ENCODE data around the gene RTN1. TPM values are rescaled to one million over a fixed set of nuclear protein-coding genes. Genes with fewer than 3 reads are reported as not detected.
"Not testable (repeated sequence)": the region's sequence is repeated elsewhere in the genome, so short reads cannot be mapped to it uniquely, and the experiment has no call there.

RTN1 gene
- total and polyA plus RNA-seq, 2 donors = 1.6 to 1.9 TPM

- Histone ChIP-seq H3K27ac (ENCODE audit: low read depth in 1 of 2, low read length in 1 of 2) (no peak overlapping the region), H3K4me3 (ENCODE audit: low read length in 2 of 2) (no peak overlapping the region), H3K4me1 (ENCODE audit: control insufficient read depth in 2 of 2, insufficient read depth in 2 of 2, low read length in 2 of 2) (no peaks in the 10 kb centered on the region), H3K9me3 (ENCODE audit: control insufficient read depth in 2 of 2, insufficient read depth in 1 of 2, low read length in 1 of 2) (no peaks in the 10 kb centered on the region), H3K27me3 (ENCODE audit: control insufficient read depth in 2 of 2, insufficient read depth in 1 of 2, low read length in 1 of 2) (no peaks in the 10 kb centered on the region), H3K36me3 (ENCODE audit: control insufficient read depth in 2 of 2, insufficient read depth in 2 of 2, low read length in 1 of 2) (no peaks in the 10 kb centered on the region)
- DNase-seq (ENCODE audit: low read depth in 6 of 9, low spot score in 9 of 9) = no peak
Measured at GRCh38 chr14:59679872-59680271, 190.7 kb downstream of the RTN1 start.

- H3K36me3 ChIP-seq (ENCODE audit: control insufficient read depth in 2 of 2, insufficient read depth in 2 of 2, low read length in 1 of 2) = no peaks in the 10 kb centered on the region
- WGBS = 96% methylated on average over 2 of the region's 2 CpGs
- no peak overlapping the region for H3K27ac ChIP-seq (ENCODE audit: low read depth in 1 of 2, low read length in 1 of 2)
- H3K4me1 ChIP-seq (ENCODE audit: control insufficient read depth in 2 of 2, insufficient read depth in 2 of 2, low read length in 2 of 2) = no peaks in the 10 kb centered on the region
- H3K27me3 ChIP-seq (ENCODE audit: control insufficient read depth in 2 of 2, insufficient read depth in 1 of 2, low read length in 1 of 2) = no peaks in the 10 kb centered on the region
- H3K9me3 ChIP-seq (ENCODE audit: control insufficient read depth in 2 of 2, insufficient read depth in 1 of 2, low read length in 1 of 2) = peaks cover 0 to 3% of the 10 kb centered on the region in 2 donors
- H3K4me3 ChIP-seq (ENCODE audit: low read length in 2 of 2) = no peak overlapping the region
- no peak for DNase-seq (ENCODE audit: low read depth in 6 of 9, low spot score in 9 of 9)
Measured at GRCh38 chr14:59678352-59678751, 192.2 kb downstream of the RTN1 start.

DNA sequence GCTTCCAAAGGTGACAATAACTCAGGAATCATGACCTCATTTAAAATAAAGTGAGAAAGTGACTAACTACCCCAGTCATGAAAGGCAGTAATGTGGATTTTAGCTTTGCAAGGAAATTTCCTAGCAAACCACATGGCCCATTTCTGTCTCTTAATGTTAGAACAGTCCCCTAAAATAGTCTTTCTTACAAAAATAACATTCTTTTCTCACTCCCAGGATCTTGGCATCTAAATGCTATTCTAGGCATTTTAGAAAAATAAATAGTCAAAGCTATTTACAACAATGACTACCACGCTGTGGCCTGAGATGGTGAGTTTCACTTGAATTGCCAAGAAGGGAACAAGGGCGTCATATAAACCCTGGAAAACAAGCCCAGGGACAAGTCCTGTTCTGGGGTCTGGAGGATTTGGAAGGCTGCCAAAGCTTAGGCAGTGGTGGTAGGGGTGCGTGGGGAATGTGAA, 192.8 kb downstream of the RTN1 start:
- no peak overlapping the region for H3K4me3 ChIP-seq (ENCODE audit: low read length in 2 of 2)
- WGBS = 92% methylated on average over 3 of the region's 3 CpGs
- DNase-seq (ENCODE audit: low read depth in 6 of 9, low spot score in 9 of 9) = no peak
- no peaks in the 10 kb centered on the region for H3K36me3 ChIP-seq (ENCODE audit: control insufficient read depth in 2 of 2, insufficient read depth in 2 of 2, low read length in 1 of 2)
- no peaks in the 10 kb centered on the region for H3K27me3 ChIP-seq (ENCODE audit: control insufficient read depth in 2 of 2, insufficient read depth in 1 of 2, low read length in 1 of 2)
- peaks cover 0 to 7% of the 10 kb centered on the region in 2 donors for H3K9me3 ChIP-seq (ENCODE audit: control insufficient read depth in 2 of 2, insufficient read depth in 1 of 2, low read length in 1 of 2)
- no peak overlapping the region for H3K27ac ChIP-seq (ENCODE audit: low read depth in 1 of 2, low read length in 1 of 2)
- no peaks in the 10 kb centered on the region for H3K4me1 ChIP-seq (ENCODE audit: control insufficient read depth in 2 of 2, insufficient read depth in 2 of 2, low read length in 2 of 2)

GRCh38 chr14:59675394-59675793, 195.2 kb downstream of the RTN1 start:
- 96% methylated on average over 1 of the region's 1 CpG for WGBS
- H3K9me3 ChIP-seq (ENCODE audit: control insufficient read depth in 2 of 2, insufficient read depth in 1 of 2, low read length in 1 of 2) = peaks cover 0 to 7% of the 10 kb centered on the region in 2 donors
- no peaks in the 10 kb centered on the region for H3K36me3 ChIP-seq (ENCODE audit: control insufficient read depth in 2 of 2, insufficient read depth in 2 of 2, low read length in 1 of 2)
- H3K27me3 ChIP-seq (ENCODE audit: control insufficient read depth in 2 of 2, insufficient read depth in 1 of 2, low read length in 1 of 2) = no peaks in the 10 kb centered on the region
- DNase-seq (ENCODE audit: low read depth in 6 of 9, low spot score in 9 of 9) = no peak
- no peak overlapping the region for H3K27ac ChIP-seq (ENCODE audit: low read depth in 1 of 2, low read length in 1 of 2)
- H3K4me3 ChIP-seq (ENCODE audit: low read length in 2 of 2) = no peak overlapping the region
- no peaks in the 10 kb centered on the region for H3K4me1 ChIP-seq (ENCODE audit: control insufficient read depth in 2 of 2, insufficient read depth in 2 of 2, low read length in 2 of 2)

DNA sequence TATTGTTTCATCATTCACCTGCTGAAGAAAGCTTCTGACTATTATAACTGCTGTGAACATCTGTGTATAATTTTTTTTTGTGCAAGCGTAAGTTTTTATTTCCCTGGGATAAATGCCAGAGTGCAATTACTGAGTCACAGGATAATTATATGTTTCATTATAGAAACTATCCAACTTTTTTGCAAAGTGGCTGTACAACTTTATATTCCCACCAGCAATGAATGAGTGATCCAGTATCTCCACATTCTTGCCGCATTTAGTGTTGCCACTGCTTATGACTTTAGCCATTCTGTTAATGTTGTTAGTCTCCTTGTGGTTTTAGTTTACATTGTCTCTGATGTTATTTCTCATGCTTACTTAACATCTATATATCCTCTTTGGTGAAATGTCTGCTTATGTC, 205.8 kb downstream of the RTN1 start:
- Histone ChIP-seq H3K4me3 (ENCODE audit: low read length in 2 of 2) (no peak overlapping the region), H3K36me3 (ENCODE audit: control insufficient read depth in 2 of 2, insufficient read depth in 2 of 2, low read length in 1 of 2) (no peaks in the 10 kb centered on the region), H3K27me3 (ENCODE audit: control insufficient read depth in 2 of 2, insufficient read depth in 1 of 2, low read length in 1 of 2) (no peaks in the 10 kb centered on the region), H3K27ac (ENCODE audit: low read depth in 1 of 2, low read length in 1 of 2) (no peak overlapping the region), H3K9me3 (ENCODE audit: control insufficient read depth in 2 of 2, insufficient read depth in 1 of 2, low read length in 1 of 2) (no peaks in the 10 kb centered on the region), H3K4me1 (ENCODE audit: control insufficient read depth in 2 of 2, insufficient read depth in 2 of 2, low read length in 2 of 2) (no peaks in the 10 kb centered on the region)
- WGBS = 97% methylated on average over 2 of the region's 2 CpGs
- DNase-seq (ENCODE audit: low read depth in 6 of 9, low spot score in 9 of 9) = no peak

GRCh38 chr14:59657769-59658168, 212.8 kb downstream of the RTN1 start:
- Histone ChIP-seq H3K27ac (ENCODE audit: low read depth in 1 of 2, low read length in 1 of 2) (no peak overlapping the region), H3K27me3 (ENCODE audit: control insufficient read depth in 2 of 2, insufficient read depth in 1 of 2, low read length in 1 of 2) (no peaks in the 10 kb centered on the region), H3K36me3 (ENCODE audit: control insufficient read depth in 2 of 2, insufficient read depth in 2 of 2, low read length in 1 of 2) (no peaks in the 10 kb centered on the region), H3K4me3 (ENCODE audit: low read length in 2 of 2) (no peak overlapping the region), H3K4me1 (ENCODE audit: control insufficient read depth in 2 of 2, insufficient read depth in 2 of 2, low read length in 2 of 2) (no peaks in the 10 kb centered on the region), H3K9me3 (ENCODE audit: control insufficient read depth in 2 of 2, insufficient read depth in 1 of 2, low read length in 1 of 2) (no peaks in the 10 kb centered on the region)
- WGBS = 75% methylated on average over 7 of the region's 7 CpGs
- no peak for DNase-seq (ENCODE audit: low read depth in 6 of 9, low spot score in 9 of 9)

- H3K27ac ChIP-seq (ENCODE audit: low read depth in 1 of 2, low read length in 1 of 2) = no peak overlapping the region
- no peaks in the 10 kb centered on the region for H3K36me3 ChIP-seq (ENCODE audit: control insufficient read depth in 2 of 2, insufficient read depth in 2 of 2, low read length in 1 of 2)
- no peaks in the 10 kb centered on the region for H3K4me1 ChIP-seq (ENCODE audit: control insufficient read depth in 2 of 2, insufficient read depth in 2 of 2, low read length in 2 of 2)
- H3K27me3 ChIP-seq (ENCODE audit: control insufficient read depth in 2 of 2, insufficient read depth in 1 of 2, low read length in 1 of 2) = no peaks in the 10 kb centered on the region
- 82% methylated on average over 2 of the region's 2 CpGs for WGBS
- no peak overlapping the region for H3K4me3 ChIP-seq (ENCODE audit: low read length in 2 of 2)
- H3K9me3 ChIP-seq (ENCODE audit: control insufficient read depth in 2 of 2, insufficient read depth in 1 of 2, low read length in 1 of 2) = no peaks in the 10 kb centered on the region
- DNase-seq (ENCODE audit: low read depth in 6 of 9, low spot score in 9 of 9) = no peak
Measured at GRCh38 chr14:59656473-59656872, 214.1 kb downstream of the RTN1 start.

DNA sequence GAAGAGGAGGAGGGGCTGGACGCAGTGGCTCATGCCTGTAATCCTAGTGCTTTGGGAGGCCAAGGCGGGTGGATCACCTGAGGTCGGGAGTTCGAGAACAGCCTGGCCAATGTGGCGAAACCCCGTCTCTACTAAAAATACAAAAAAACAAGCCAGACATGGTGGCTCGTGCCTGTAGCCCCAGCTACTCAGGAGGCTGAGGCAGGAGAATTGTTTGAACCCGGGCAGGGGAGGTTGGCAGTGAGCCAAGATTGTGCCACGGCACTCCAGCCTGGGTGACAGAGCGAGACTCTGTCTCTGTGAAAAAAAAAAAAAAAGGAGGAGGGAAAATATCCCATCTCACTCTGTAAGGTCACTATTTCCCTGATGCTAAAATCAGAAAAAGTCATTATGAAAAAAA, 216.4 kb downstream of the RTN1 start:
- H3K27ac ChIP-seq (ENCODE audit: low read depth in 1 of 2, low read length in 1 of 2); DNase-seq (ENCODE audit: low read depth in 6 of 9, low spot score in 9 of 9); H3K9me3 ChIP-seq (ENCODE audit: control insufficient read depth in 2 of 2, insufficient read depth in 1 of 2, low read length in 1 of 2): not testable (repeated sequence)

DNA sequence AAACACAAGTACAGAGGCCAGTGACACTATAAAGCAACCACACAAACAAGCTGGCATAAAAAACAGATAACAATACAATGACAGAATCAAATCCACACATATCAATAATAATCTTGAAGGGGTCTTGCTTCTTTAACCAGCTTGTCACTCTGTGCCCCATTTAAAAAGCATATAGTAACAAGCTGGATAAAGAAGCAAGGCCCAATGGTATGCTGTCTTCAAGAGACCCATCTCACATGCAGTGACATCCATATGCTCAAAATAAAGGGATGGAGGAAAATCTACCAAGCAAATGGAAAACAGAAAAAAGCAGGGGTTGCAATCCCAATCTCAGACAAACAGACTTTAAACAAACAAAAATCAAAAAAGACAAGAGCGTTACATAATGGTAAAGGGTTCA, 223.7 kb downstream of the RTN1 start:
- not testable (repeated sequence) for H3K27ac ChIP-seq (ENCODE audit: low read depth in 1 of 2, low read length in 1 of 2); H3K36me3 ChIP-seq (ENCODE audit: control insufficient read depth in 2 of 2, insufficient read depth in 2 of 2, low read length in 1 of 2); DNase-seq (ENCODE audit: low read depth in 6 of 9, low spot score in 9 of 9); H3K4me3 ChIP-seq (ENCODE audit: low read length in 2 of 2); H3K4me1 ChIP-seq (ENCODE audit: control insufficient read depth in 2 of 2, insufficient read depth in 2 of 2, low read length in 2 of 2); H3K27me3 ChIP-seq (ENCODE audit: control insufficient read depth in 2 of 2, insufficient read depth in 1 of 2, low read length in 1 of 2)
- WGBS = 94% methylated on average over 1 of the region's 1 CpG
- H3K9me3 ChIP-seq (ENCODE audit: control insufficient read depth in 2 of 2, insufficient read depth in 1 of 2, low read length in 1 of 2) = peaks cover 0 to 20% of the 10 kb centered on the region in 2 donors

More for the DNA sequence above, 216.4 kb downstream of the RTN1 start:
- WGBS = 96% methylated on average over 10 of the region's 10 CpGs
- H3K36me3 ChIP-seq (ENCODE audit: control insufficient read depth in 2 of 2, insufficient read depth in 2 of 2, low read length in 1 of 2); H3K4me1 ChIP-seq (ENCODE audit: control insufficient read depth in 2 of 2, insufficient read depth in 2 of 2, low read length in 2 of 2); H3K27me3 ChIP-seq (ENCODE audit: control insufficient read depth in 2 of 2, insufficient read depth in 1 of 2, low read length in 1 of 2); H3K4me3 ChIP-seq (ENCODE audit: low read length in 2 of 2): not testable (repeated sequence)

DNA sequence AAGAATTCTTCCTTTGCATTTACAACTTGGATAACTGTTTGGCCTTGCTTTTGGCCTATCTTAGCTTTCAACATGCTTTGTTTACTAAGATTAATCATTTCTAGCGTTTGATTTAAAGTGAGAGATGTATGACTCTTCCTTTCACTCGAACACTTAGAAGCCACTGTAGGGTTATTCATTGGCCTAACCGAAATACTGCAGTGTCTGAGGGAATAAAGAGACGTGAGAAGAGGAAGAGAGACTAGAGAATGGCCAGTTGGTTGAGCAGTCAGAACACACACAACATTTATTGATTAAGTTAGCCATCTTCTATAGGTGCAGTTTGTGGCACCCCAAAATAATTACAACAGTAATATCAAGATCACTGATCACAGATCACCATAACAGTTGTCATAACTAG, 231.7 kb downstream of the RTN1 start:
- no peaks in the 10 kb centered on the region for H3K4me1 ChIP-seq (ENCODE audit: control insufficient read depth in 2 of 2, insufficient read depth in 2 of 2, low read length in 2 of 2)
- peaks cover 0 to 9% of the 10 kb centered on the region in 2 donors for H3K9me3 ChIP-seq (ENCODE audit: control insufficient read depth in 2 of 2, insufficient read depth in 1 of 2, low read length in 1 of 2)
- H3K27ac ChIP-seq (ENCODE audit: low read depth in 1 of 2, low read length in 1 of 2) = no peak overlapping the region
- no peaks in the 10 kb centered on the region for H3K27me3 ChIP-seq (ENCODE audit: control insufficient read depth in 2 of 2, insufficient read depth in 1 of 2, low read length in 1 of 2)
- H3K36me3 ChIP-seq (ENCODE audit: control insufficient read depth in 2 of 2, insufficient read depth in 2 of 2, low read length in 1 of 2) = no peaks in the 10 kb centered on the region
- 90% methylated on average over 4 of the region's 4 CpGs for WGBS
- no peak for DNase-seq (ENCODE audit: low read depth in 6 of 9, low spot score in 9 of 9)
- H3K4me3 ChIP-seq (ENCODE audit: low read length in 2 of 2) = no peak overlapping the region
